HG03342 (cell line): ENCODE measurements around the gene HOXA7.

Source experiments
- ATAC-seq: cut with Tn5 transposase; IDR thresholded peaks from one replicate; pipeline ENCODE4 v1.9.1; 2021; ENCODE audit warnings: mild to moderate bottlenecking, moderate library complexity; ENCODE audit not compliant: unreplicated experiment

Gene HOXA7

GRCh38 chr7:27148756-27149641 lies 7.5 kb downstream of the HOXA7 start:
- ATAC-seq = no peak

- no peak for ATAC-seq
Observed at GRCh38 chr7:27148031-27148755, 8.3 kb downstream of the HOXA7 start.

- ATAC-seq = no peak
Observed at GRCh38 chr7:27147199-27148030, 9.1 kb downstream of the HOXA7 start, which contains the start of gene HOXA6. HOXA6 (minus strand) TSS chr7:27147774; CDS start chr7:27147749, 25 bp downstream.

DNA sequence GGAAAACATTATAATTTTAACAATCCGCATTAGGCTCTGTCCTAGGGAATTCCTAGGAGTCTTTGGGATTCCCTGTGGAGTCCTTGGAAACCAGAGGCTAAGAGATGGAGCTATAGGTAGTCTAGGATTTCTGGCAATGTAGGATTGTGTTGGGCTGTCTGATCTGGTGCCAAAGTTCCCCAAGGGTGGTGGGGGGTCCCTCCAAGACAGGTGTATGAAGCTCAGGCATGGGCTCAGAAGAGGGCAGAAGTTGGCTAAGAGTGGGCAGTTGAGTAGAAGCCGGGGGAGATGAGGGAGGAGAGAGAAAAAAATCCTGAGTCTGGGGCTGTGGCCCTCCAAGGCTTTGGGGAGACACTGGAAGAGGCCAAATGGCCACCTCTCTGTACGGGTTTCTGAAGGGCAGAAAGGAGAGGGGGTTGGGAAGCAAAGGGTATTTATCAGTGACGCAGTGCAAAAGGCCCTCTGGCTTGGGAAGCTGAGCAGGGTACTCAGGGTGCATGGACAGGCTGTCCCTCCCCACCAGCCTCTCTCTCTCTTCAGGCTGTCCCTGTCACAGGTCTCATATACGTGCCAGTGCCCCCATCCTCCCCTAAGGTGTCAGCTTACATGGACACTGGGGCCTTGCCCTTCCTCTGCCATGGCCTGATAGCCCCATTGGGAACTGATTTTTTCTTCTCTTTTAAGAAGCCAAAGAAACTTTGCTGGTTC lies 9.8 kb downstream of the HOXA7 start:
- ATAC-seq = no peak

DNA sequence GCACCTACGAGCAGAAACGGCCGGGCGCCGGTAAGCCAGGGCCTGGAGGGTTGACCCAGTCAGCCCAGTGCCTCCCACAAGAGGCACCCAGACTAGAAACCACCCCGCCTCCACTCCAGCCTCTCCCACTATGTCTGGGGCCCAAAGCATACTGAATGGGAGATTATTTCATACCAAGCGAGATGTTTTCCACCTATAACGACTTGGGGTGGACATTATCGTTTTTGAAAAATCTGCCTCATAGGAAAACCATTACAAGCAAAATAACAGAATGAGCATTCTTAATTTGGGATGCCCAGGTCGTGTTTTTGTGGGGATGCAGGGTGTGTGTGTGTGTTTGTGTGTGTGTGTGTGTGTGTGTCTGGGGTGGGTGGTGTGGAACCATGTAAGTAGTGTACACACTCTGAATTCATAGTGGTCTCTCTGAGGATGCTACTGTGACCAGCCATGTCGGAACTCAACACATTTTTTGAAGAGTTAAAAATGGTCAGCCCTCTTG lies 10.5 kb downstream of the HOXA7 start:
- no peak for ATAC-seq

GRCh38 chr7:27145165-27145913 lies 11.1 kb downstream of the HOXA7 start:
- no peak for ATAC-seq

GRCh38 chr7:27144781-27145164 lies 11.7 kb downstream of the HOXA7 start:
- ATAC-seq = no peak

DNA sequence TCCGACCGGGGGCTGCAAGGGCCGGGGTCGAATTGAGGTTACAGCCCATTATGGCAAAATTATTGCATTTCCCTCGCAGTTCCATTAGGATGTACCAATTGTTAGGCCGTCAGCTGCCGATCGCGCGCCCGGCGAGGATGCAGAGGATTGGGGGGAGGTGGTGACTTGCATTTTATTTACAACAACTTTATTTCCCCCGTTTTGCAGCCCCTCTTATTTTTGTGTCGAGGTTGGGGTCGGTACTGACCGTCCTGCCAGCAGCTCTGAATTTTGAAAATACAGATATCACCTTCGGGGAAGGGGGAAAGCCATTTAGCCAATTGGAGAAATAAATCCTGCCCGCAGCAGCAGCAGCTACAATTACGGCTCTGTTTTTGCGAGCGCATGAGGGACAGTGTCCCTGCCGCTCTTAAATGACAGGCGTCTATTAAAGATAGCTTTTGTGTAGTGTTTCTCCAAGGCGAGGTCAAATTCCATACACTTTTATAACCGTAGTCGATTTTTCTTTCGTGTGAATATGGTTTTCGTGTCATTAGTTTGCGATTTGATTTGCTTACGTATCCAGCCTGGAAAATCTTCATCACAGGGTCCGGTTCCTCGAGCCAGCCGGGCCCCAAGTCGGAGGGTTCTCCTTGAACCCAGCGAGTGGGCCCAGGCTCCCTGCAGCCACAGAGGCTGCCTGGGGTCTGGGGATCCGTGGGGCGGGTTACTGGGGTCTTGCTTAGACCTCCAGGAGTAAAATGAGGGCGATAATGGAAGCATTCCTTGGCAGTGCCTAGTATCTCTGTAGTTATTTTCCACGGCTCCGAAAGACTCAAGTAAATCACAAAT lies 12.3 kb downstream of the HOXA7 start:
- ATAC-seq = no peak

- ATAC-seq = no peak
Observed at GRCh38 chr7:27143023-27143949, 13.2 kb downstream of the HOXA7 start, which contains the start of gene HOXA5. HOXA5 (minus strand) TSS chr7:27143681; CDS start chr7:27143607, 74 bp downstream.

GRCh38 chr7:27142580-27143022 lies 13.9 kb downstream of the HOXA7 start:
- no peak for ATAC-seq

DNA sequence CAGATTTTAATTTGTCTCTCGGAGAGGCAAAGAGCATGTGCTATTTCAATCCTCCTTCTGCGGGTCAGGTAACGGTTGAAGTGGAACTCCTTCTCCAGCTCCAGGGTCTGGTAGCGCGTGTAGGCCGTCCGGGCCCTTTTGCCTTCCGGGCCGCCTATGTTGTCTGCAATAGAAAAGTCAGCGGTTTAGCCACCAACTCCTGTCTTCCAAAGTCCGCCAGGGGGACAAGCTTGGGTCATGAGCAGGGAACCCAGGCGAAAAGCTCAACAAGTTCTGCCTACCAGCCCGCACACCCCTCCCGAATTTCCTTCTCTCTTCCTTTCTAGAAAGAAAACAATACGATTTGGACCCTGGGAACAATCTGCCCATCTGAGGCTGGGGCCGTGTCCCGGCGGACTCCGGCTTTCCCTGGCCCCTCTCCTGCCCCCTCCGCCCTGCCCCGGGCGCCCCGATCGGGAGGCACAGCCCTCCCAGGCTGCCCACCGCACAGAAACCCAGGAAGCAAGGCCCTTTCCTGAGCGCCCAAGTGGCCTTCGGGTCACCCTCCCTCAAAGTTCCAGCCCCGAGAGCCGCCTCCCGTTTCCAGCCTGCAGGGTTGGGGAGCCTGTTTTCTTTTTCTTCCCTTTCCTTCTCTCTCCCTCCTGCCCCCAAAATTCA lies 14.4 kb downstream of the HOXA7 start:
- no peak for ATAC-seq

DNA sequence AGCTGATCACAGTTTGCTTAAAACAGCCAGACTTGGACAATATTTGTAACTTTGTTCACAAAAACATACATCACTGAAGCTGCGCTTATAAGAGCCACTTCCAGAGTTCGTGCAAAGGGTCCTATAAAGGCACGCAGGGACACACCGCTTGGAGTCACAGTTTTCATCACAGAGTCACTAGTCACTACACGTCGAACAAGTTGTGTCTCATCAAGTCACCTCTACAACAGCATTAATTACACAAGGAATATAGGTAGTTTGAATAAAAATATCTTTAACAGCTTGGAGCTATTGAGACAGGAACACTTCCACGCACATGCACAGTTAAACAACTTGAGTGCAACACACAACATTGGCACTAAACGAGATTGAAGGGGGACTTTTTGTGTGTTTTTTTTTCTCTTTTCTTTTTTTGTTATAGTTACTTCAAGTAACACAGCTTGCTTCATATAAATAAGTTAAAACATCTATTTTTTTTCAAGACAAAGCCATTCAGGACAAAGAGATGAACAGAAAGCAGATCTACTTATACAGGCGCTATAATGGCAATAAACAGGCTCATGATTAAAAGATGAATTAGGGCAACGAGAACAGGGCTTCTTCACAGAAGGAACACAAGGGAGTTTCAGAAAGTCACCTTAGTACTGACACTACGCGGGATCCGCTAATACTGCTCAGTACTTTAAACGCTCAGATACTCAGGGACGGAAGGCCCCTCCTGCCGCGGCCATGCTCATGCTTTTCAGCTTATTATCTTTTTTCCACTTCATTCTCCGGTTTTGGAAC lies 15.1 kb downstream of the HOXA7 start:
- no peak for ATAC-seq

DNA sequence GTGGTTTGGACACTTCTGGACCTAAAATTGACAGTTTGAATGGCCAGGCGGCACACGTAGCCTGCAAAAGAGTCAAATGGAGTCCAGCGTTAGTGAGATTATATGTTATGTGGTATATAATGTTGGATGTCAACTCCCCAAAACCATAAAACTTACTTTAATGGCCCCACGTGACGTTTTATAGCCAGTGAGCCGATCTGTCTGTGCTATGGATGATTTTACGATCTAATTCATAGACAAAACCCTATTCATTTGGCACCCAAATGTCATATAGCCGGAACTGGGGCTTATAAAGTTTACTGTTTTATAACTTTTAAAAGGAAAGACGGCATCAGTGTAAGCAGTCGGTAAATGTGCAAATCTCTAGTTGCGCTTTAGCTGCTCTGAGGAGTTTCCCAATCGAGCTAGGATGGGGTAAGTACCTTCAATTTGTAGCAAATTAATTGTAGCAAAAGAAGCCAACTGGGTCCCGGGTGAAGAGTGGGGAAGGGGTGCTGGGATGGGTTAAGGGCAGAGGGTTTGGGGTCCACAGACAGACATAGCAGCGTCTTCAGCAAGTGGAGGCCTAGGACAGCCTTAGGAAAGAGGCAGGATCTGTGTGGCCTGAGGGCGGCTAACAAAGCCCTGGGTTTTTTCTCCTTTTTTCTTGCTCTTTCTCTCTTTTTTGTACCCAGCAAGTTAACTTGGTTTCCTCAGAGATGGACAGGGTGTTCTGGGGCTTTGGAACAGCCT lies 16.2 kb downstream of the HOXA7 start:
- no peak for ATAC-seq

- ATAC-seq = no peak
Observed at GRCh38 chr7:27139334-27140125, 16.9 kb downstream of the HOXA7 start.

DNA sequence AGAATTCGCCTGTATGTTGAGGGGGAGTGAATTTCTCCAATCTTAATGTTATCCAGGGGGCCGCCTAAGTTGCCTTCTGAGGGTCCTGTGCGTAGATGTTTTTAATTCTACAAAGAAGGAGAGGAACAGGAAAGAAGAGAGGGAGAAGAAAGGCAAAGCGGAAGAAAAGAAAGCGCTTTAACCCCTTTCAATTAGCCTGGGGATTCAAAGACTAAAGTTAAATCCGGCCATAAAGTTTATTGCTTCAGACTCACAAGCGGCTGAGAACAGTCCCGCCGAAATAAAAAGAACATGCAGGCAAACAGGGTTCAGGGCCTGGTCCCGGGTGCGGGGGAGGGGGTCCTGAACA lies 17.5 kb downstream of the HOXA7 start:
- no peak for ATAC-seq
